Neural cell (in vitro differentiated cells): ENCODE data around the gene TGFBI.

ENCODE experiments used
- CTCF ChIP-seq: fragments of 450-650 bp; IDR thresholded peaks from 2 replicates; pipeline ENCODE4 v1.5.1; 2014; ENCODE audit warnings: antibody characterized with exemption, mild to moderate bottlenecking, moderate library complexity; ENCODE audit not compliant: poor library complexity, severe bottlenecking
- SMC3 ChIP-seq: fragments of 450-650 bp; conservative IDR thresholded peaks from 2 replicates; pipeline ENCODE4 v1.6.1; 2014; ENCODE audit warnings: antibody characterized with exemption, mild to moderate bottlenecking, moderate library complexity; ENCODE audit not compliant: poor library complexity

GRCh38 chr5:136087961-136088871 lies 59.4 kb downstream of the TGFBI start:
- TF ChIP-seq SMC3 (no peak), CTCF (no peak)
